HG03342 (cell line): ENCODE measurements around the gene SLC12A1.

Experiments used
- ATAC-seq: cut with Tn5 transposase; IDR thresholded peaks from one replicate; pipeline ENCODE4 v1.9.1; 2021; ENCODE audit warnings: mild to moderate bottlenecking, moderate library complexity; ENCODE audit not compliant: unreplicated experiment

Gene SLC12A1

DNA sequence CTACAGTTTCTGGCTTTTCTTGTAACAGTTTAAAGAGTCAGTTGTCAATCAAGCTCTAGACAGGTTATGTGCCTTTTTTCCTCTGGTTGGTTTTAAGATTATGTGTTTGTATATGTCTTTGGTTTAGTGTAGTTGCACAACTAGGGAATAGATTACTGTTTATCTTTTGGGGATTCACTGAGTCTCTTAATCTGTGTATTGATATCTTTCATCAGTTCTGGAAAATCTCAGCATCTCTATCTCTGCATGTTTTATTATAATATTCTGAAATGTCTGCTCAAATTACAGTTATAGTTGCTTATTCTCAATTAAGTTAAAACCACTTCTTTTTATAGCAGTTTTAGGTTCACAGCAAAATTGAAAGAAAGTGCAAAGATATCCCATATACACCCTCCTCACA, 139.4 kb downstream of the SLC12A1 start:
- ATAC-seq = no peak

GRCh38 chr15:48352474-48353072, 146.5 kb downstream of the SLC12A1 start:
- ATAC-seq = peak; percentile 90
